ENCODE data around the gene NPDC1. TPM values are rescaled to one million over a fixed set of nuclear protein-coding genes. Genes with fewer than 3 reads are reported as not detected.
"Not testable (repeated sequence)": the region's sequence is repeated elsewhere in the genome, so short reads cannot be mapped to it uniquely, and the experiment has no call there.

NPDC1 gene
- total and polyA plus RNA-seq, 4 donors = 2.7 to 14.5 (median 7.3) TPM

GRCh38 chr9:137064880-137065164 is 18.8 kb upstream of the NPDC1 start (continued):
- TF ChIP-seq ZBTB33 (IDR thresholded peaks at IDR 0.05) = no peak
- no peak for TF ChIP-seq GABPA (IDR thresholded peaks at IDR 0.05 in 1 of 2, conservative IDR thresholded peaks at IDR 0.05 in 1 of 2)
- no peak for TF ChIP-seq HNF4A (conservative IDR thresholded peaks at IDR 0.05)
- TF ChIP-seq TAF1 (conservative IDR thresholded peaks at IDR 0.05) = no peak
- no peak for TF ChIP-seq ATF3 (IDR thresholded peaks at IDR 0.05)
- TF ChIP-seq YY1 (IDR thresholded peaks at IDR 0.05) = no peak
- TF ChIP-seq SP1 (IDR thresholded peaks at IDR 0.05) = no peak
- no peak for TF ChIP-seq RXRA (IDR thresholded peaks at IDR 0.05)
- no peak for TF ChIP-seq FOXA1 (IDR thresholded peaks at IDR 0.05)
- no peak for TF ChIP-seq RAD21 (IDR thresholded peaks at IDR 0.05)
- TF ChIP-seq NR2F2 (IDR thresholded peaks at IDR 0.05) = no peak
- TF ChIP-seq FOXA2 (IDR thresholded peaks at IDR 0.05) = no peak

GRCh38 chr9:137064027-137064879 is 18.3 kb upstream of the NPDC1 start:
- Histone ChIP-seq H3K27ac (ENCODE audit: low read depth in 1 of 2, low read length in 2 of 2) (no peak overlapping the region), H3K4me3 (ENCODE audit: low read depth in 1 of 3, low read length in 3 of 3) (no peak overlapping the region), H3K9ac (ENCODE audit: low read depth in 1 of 2, low read length in 2 of 2) (no peak overlapping the region), H3K9me3 (ENCODE audit: control insufficient read depth in 4 of 4, low read length in 3 of 4) (no peaks in the 10 kb centered on the region), H3K36me3 (ENCODE audit: control insufficient read depth in 4 of 4, insufficient read depth in 3 of 4, low read depth in 1 of 4, low read length in 3 of 4) (no peaks in the 10 kb centered on the region), H3K27me3 (ENCODE audit: control insufficient read depth in 4 of 4, insufficient read depth in 4 of 4, low read length in 3 of 4) (peaks cover 0 to 10% (median 0%) of the 10 kb centered on the region in 4 donors), H3K4me1 (ENCODE audit: control insufficient read depth in 4 of 4, insufficient read depth in 4 of 4, low read length in 3 of 4) (peaks cover 0 to 6% (median 0%) of the 10 kb centered on the region in 4 donors)
- 45% methylated on average over 55 of the region's 55 CpGs for WGBS
- TF ChIP-seq CTCF (IDR thresholded peaks at IDR 0.05; ENCODE audit: low read depth, low read length, missing input control) = peak; percentile 94
- TF ChIP-seq HNF4A (conservative IDR thresholded peaks at IDR 0.05) = peak in 1 of 2 donors; percentile 24
- TF ChIP-seq RAD21 (IDR thresholded peaks at IDR 0.05) = peak; percentile 75 to 92
- no peak for TF ChIP-seq RXRA (IDR thresholded peaks at IDR 0.05)
- peak; percentile 85 for DNase-seq (ENCODE audit: low spot score)

- Histone ChIP-seq H3K27me3 (ENCODE audit: control insufficient read depth in 4 of 4, insufficient read depth in 4 of 4, low read length in 3 of 4) (peaks cover 0 to 4% (median 0%) of the 10 kb centered on the region in 4 donors), H3K9me3 (ENCODE audit: control insufficient read depth in 4 of 4, low read length in 3 of 4) (no peaks in the 10 kb centered on the region), H3K4me1 (ENCODE audit: control insufficient read depth in 4 of 4, insufficient read depth in 4 of 4, low read length in 3 of 4) (peaks cover 0 to 6% (median 0%) of the 10 kb centered on the region in 4 donors), H3K9ac (ENCODE audit: low read depth in 1 of 2, low read length in 2 of 2) (no peak overlapping the region), H3K36me3 (ENCODE audit: control insufficient read depth in 4 of 4, insufficient read depth in 3 of 4, low read depth in 1 of 4, low read length in 3 of 4) (no peaks in the 10 kb centered on the region), H3K27ac (ENCODE audit: low read depth in 1 of 2, low read length in 2 of 2) (no peak overlapping the region), H3K4me3 (ENCODE audit: low read depth in 1 of 3, low read length in 3 of 3) (no peak overlapping the region)
- DNase-seq (ENCODE audit: low spot score) = no peak
- TF ChIP-seq HNF4G (IDR thresholded peaks at IDR 0.05) (no peak), CTCF (IDR thresholded peaks at IDR 0.05; ENCODE audit: low read depth, low read length, missing input control) (no peak), JUND (IDR thresholded peaks at IDR 0.05) (no peak), EGR1 (IDR thresholded peaks at IDR 0.05; ENCODE audit: low read depth in 2 of 2) (no peak), ATF3 (IDR thresholded peaks at IDR 0.05) (no peak), NR2F2 (IDR thresholded peaks at IDR 0.05) (no peak), GABPA (IDR thresholded peaks at IDR 0.05 in 1 of 2, conservative IDR thresholded peaks at IDR 0.05 in 1 of 2) (no peak), SP1 (IDR thresholded peaks at IDR 0.05) (no peak), TAF1 (conservative IDR thresholded peaks at IDR 0.05) (no peak), FOXA2 (IDR thresholded peaks at IDR 0.05) (no peak), YY1 (IDR thresholded peaks at IDR 0.05) (no peak)
- WGBS = 82% methylated on average over 26 of the region's 26 CpGs
Observed at GRCh38 chr9:137063311-137064026, 17.5 kb upstream of the NPDC1 start.

- H3K4me1 ChIP-seq (ENCODE audit: control insufficient read depth in 4 of 4, insufficient read depth in 4 of 4, low read length in 3 of 4); H3K36me3 ChIP-seq (ENCODE audit: control insufficient read depth in 4 of 4, insufficient read depth in 3 of 4, low read depth in 1 of 4, low read length in 3 of 4); H3K4me3 ChIP-seq (ENCODE audit: low read depth in 1 of 3, low read length in 3 of 3); H3K27me3 ChIP-seq (ENCODE audit: control insufficient read depth in 4 of 4, insufficient read depth in 4 of 4, low read length in 3 of 4); DNase-seq (ENCODE audit: low spot score); H3K9ac ChIP-seq (ENCODE audit: low read depth in 1 of 2, low read length in 2 of 2); H3K9me3 ChIP-seq (ENCODE audit: control insufficient read depth in 4 of 4, low read length in 3 of 4); H3K27ac ChIP-seq (ENCODE audit: low read depth in 1 of 2, low read length in 2 of 2): not testable (repeated sequence)
- WGBS = 93% methylated on average over 9 of the region's 9 CpGs
Observed at GRCh38 chr9:137062798-137063197, 16.8 kb upstream of the NPDC1 start.
